Activated T-cell treated with anti-CD3 and anti-CD28 coated beads for 24 hours (primary cell): ENCODE data around the gene GPC3.

Experiments
- DNase-seq: peaks from one replicate; pipeline ENCODE4 v3.0.0-alpha.2; 2020; ENCODE audit warnings: low read depth

Gene GPC3

DNA sequence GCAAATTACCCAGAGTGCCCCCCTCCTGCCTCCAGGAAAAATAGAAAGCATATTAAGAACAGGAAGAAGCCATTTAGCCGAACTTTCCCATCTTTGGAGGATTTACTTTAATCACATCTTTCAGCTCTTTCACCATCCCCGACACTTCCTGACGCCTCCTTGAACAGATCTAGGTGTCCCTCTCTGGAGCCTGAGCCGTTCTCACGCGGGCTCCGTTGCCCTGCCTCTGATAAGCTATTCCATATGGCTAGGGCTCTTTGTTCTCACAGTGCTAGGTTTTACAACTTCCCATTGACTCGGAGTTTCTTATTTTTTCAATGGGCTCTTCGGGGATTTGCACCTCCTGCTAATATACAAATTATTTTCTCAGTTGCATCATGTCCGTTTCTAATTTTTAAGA is 488.0 kb downstream of the GPC3 start:
- DNase-seq: no peak

DNA sequence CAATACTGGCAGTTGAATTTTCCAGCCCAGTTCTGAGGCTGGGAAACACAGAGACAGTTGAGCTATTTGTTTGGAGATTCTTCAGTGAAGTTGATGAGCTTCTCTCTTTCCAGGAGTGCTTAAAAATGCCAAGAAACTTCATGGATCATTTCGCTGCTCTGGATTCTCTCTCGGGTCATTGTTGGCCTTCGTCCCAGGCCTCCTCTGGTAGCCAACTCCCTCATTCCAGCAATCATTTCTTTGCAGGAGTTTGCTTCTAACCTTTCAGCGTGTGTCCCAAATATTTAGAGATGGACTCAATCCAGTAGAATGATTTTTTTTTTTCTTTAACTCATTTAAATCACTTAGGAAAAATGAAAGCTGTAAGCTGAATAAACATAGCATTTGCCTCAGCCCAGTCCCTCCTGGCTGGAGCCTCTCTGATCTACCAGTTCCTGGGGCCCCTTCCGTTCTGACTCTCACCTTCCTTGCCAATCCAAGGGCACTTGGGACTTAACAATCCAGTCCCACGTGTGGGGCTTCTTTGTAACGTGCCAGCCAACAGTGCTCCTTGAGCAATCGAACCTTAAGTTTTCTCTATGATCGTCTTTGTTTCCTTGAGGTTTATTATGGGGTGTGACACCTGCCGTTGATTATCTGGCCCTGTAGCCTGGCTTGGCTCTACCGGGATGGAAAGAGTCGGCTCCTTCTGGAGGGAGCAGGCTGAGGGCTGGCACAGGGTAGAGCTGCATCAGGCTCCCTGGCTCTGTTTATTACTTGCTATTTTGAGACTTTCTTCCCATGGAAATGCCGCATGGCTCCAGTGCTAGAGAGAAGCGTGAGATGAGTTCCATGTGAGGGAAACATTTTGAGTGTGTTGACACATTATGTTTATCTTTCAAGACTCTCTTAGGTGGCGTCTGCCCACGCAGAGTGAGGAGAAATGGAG is 489.7 kb downstream of the GPC3 start:
- DNase-seq: no peak

DNA sequence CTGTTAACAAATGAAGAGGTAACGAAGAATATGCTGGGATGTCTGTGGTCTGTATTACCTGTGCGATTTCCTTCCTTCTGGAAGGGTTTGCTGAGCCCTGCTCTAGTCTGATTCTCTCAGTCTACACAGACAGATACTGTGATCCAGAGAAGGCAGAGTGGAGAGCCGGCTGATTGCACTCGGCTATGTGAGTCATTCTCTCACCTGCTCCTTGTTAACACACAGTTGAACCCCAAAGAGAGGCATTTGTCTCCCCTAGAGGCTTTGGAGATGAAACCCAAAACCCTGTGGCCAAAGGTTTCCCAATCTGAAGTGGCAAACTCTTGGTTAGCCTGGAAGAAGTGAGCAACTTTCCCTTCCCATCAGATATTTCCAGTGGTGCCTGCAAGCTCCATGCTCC is 492.0 kb downstream of the GPC3 start:
- DNase-seq: no peak

DNA sequence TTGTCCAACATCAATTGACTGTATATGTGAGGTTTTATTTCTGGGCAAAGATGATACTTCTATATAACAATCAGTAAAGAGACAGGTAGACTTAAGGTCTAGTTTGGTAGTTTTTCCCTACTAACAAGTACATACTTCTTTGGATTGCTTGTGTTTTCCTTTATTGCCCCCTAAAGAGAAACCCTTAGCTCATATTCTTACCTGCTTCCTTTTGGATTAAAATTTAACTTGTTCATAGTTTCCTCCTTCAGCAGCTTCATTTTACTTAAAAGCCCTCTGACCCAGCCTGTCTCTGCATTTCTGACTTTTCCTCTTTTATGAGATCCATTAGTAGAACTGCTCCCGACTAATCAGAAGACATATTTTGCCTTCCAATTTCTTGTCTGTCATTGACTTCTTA is 494.4 kb downstream of the GPC3 start:
- DNase-seq: no peak
